Umbilical cord (tissue), 2 donors: ENCODE measurements around the gene GFOD1. TPM values are rescaled to one million over a fixed set of nuclear protein-coding genes. Genes with fewer than 3 reads are reported as not detected.

ENCODE experiments used
- DNase-seq: peaks from one replicate; pipeline ENCODE4 v3.0.0-alpha.2; 2015; ENCODE audit warnings: low spot score
- total RNA-seq: library from RNA; depleted of rRNA; stranded (reverse); fragments of >200 nt; gene quantifications from one replicate; pipeline ENCODE4 v1.2.3, GENCODE V29; 2014; ENCODE audit warnings: low replicate concordance; ENCODE audit not compliant: insufficient read depth

The GFOD1 gene
- total RNA-seq, 1 donor from 2014 or later: 5.5 TPM

- peak; percentile 79 for DNase-seq
Observed at GRCh38 chr6:13427316-13427715, 60.1 kb downstream of the GFOD1 start.

- DNase-seq: peak; percentile 40
Observed at GRCh38 chr6:13425943-13426931, 61.2 kb downstream of the GFOD1 start.

DNA sequence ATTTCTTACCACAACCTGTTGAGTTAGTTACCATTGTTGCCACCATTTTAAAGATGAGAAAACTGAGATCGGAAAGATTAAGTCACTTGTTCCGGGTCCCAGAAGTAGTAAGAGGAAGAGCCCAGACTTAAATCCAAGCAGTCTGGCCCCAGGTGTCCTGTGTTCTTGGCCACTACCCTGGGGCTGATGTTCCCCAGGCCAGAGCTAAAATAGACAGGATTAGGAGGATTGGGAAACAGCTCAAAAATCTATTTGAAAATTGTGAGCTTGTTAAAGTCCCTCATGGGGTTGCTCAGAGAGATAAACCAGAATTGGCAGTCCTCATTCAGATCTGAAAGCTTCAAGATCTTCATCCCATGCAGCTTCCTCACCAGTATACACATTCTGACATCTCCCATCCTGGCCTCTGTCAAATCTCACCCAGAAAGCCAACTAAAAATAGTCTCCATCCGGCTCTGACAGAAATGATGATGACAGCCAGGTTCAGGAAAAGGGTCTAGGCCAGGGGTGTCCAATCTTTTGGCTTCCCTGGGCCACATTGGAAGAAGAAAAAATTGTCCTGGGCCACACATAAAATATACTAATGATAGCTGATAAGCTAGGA is 62.0 kb downstream of the GFOD1 start:
- peak; percentile 93 for DNase-seq

GRCh38 chr6:13423252-13423651 is 64.1 kb downstream of the GFOD1 start:
- no peak for DNase-seq

DNA sequence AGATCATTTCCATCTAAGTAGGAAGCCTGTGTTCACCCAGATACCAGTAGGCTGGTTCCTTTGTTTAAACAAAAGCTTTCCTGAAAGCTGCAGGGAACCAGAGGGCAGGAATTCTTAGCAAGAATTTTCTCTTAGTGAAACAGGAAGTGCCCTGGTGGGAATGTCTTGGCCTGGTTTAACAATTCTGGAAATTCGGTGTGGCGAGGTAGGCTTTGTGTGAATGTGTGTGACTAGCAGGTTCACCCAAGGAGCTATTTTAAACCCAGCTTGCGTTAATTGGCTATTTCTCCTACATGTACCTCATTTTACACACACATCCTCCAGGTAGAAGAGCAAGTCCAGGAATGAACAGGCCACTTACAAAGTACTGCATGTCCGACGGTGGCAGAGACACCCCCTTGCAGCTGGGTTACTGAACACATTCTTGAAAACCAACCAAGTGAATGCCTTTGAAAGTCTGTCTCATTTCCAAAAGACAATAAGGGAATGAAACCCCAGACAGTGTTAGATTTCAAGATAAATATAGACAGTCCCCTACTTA is 64.6 kb downstream of the GFOD1 start:
- peak; percentile 61 for DNase-seq

GRCh38 chr6:13421425-13422059 is 65.9 kb downstream of the GFOD1 start:
- peak; percentile 71 for DNase-seq

DNA sequence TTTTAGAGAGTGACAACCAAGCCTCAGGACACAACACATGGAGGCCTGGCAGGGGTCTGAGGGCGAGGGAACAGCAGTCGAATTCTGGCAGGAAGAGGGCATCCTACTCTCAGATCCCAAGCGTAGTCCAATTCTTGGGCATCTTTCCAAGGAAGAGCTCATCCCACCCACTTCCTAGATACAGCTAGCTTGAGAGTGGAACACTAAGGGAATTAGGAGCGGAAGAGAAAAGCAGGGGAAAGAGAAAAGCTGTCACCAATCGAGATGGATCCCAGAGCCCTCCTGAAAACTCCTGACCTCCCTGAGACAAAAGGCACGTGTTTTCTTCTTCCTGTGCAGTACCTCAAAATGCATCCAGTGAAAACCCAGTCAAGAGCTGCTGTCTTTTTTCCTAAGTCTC is 67.1 kb downstream of the GFOD1 start:
- peak; percentile 39 for DNase-seq

GRCh38 chr6:13419422-13420195 is 67.8 kb downstream of the GFOD1 start:
- no peak for DNase-seq

- no peak for DNase-seq
Observed at GRCh38 chr6:13418844-13419243, 68.6 kb downstream of the GFOD1 start.

GRCh38 chr6:13417954-13418353 is 69.4 kb downstream of the GFOD1 start:
- DNase-seq: no peak

GRCh38 chr6:13417431-13417830 is 70.0 kb downstream of the GFOD1 start:
- peak; percentile 33 for DNase-seq

GRCh38 chr6:13415283-13415682 is 72.1 kb downstream of the GFOD1 start:
- no peak for DNase-seq

GRCh38 chr6:13413900-13414555 is 73.4 kb downstream of the GFOD1 start:
- no peak for DNase-seq

DNA sequence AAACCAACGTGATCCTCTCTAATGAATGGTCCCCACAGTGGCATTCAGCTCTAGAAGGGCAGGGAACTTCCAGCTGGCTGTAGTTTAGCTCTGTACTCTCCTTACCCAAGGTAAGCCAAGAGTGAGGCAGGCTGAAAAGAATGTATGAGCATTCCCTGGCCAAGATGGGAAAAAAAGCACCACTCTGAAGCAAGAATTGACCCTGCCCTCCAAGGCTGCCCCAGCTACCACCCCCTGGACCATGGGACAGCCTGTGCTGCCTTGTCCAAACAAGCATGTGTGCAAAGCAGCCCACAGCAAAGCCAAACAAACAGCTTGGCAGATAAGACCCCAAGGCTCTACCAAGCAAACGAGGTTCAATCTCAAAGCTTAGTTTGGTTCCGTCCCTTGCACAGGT is 73.9 kb downstream of the GFOD1 start:
- no peak for DNase-seq

GRCh38 chr6:13412639-13413465 is 74.5 kb downstream of the GFOD1 start:
- no peak for DNase-seq

DNA sequence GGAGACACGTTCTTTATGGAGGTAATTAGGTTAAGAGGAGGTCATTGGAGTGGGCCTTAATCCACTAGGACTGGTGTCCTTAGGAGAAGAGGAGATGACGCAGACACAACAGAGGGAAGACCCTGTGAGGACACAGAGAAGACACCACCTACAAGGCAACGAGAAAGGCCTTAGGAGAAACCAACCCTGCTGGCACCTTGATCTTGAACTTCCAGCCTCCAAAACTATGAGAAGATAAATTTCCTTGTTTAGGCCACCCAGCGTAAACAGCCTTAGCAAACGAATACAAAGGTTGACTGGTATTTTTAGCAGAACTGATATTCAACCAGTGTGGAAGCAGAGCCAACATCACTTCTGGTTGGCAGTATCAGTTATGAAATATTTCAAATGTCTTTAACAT is 75.2 kb downstream of the GFOD1 start:
- DNase-seq: no peak

DNA sequence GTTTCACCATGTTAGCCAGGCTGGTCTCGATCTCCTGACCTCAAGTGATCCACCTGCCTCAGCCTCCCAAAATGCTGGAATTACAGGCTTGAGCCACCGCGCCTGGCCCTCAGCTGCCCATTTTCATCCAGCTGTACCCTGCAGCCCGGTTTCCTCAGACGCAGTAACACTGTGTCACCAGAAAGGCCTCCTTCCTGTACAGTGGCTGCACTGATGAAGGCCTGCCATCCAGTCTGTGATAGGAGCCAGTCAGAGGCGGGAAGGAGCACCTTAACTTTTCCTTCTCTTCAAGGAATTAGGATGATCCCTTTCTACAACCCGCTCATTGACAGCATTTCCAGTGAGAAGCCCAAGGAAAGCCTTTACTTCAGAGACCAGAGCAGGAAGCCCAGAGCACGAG is 75.9 kb downstream of the GFOD1 start:
- no peak for DNase-seq

GRCh38 chr6:13409991-13410390 is 77.4 kb downstream of the GFOD1 start:
- no peak for DNase-seq

- no peak for DNase-seq
Observed at GRCh38 chr6:13407709-13408695, 79.4 kb downstream of the GFOD1 start.
